Tibial nerve (tissue), 4 donors: Measurements from ENCODE around the gene MCRIP1.

ENCODE experiments used
- CTCF ChIP-seq, 5 experiments: fragments of 200-600 bp in 3 of 5; fragments of 450-650 bp in 2 of 5; sonication (generic) in 3 of 5; IDR thresholded peaks; one replicate each; pipeline ENCODE4 v1.5.1; 2016 to 2019; ENCODE audit warnings: antibody characterized with exemption in 5 of 5, mild to moderate bottlenecking in 3 of 5, moderate library complexity in 2 of 5
- EP300 ChIP-seq, 2 donors: sonication (generic); formaldehyde crosslinking; IDR thresholded peaks; one replicate each; pipeline ENCODE4 v1.6.1; 2017; ENCODE audit warnings: antibody characterized with exemption in 2 of 2, mild to moderate bottlenecking in 1 of 2
- POLR2A ChIP-seq, 2 donors: fragments of 450-650 bp; IDR thresholded peaks; one replicate each; pipeline ENCODE4 v1.6.1; 2017; ENCODE audit warnings: antibody characterized with exemption in 2 of 2, mild to moderate bottlenecking in 2 of 2, moderate library complexity in 2 of 2

- TF ChIP-seq CTCF (IDR thresholded peaks at IDR 0.05) (no peak), EP300 (IDR thresholded peaks at IDR 0.05) (no peak), POLR2A (IDR thresholded peaks at IDR 0.05) (no peak)
Observed at GRCh38 chr17:81813861-81814683, 19.0 kb downstream of the MCRIP1 start.
